HepG2 (cell line): ENCODE measurements around the gene ABHD11. TPM values are rescaled to one million over a fixed set of nuclear protein-coding genes. Genes with fewer than 3 reads are reported as not detected.

Source experiments
- FOXA3 ChIP-seq: IDR thresholded peaks from 2 replicates; pipeline ENCODE4 v1.6.1; 2016; ENCODE audit warnings: missing genetic modification reagents, missing compliant biosample characterization
- HCFC1 ChIP-seq: fragments of 150-350 bp; IDR thresholded peaks from 2 replicates; pipeline ENCODE4 v1.6.1; 2014; ENCODE audit warnings: low read depth, low read length
- HDAC1 ChIP-seq: sonication (generic); formaldehyde crosslinking; IDR thresholded peaks from 2 replicates; pipeline ENCODE4 v1.5.1; 2020; ENCODE audit warnings: mild to moderate bottlenecking, missing genetic modification reagents
- JARID2 ChIP-seq: sonication (generic); formaldehyde crosslinking; IDR thresholded peaks from 2 replicates; pipeline ENCODE4 v1.8.1; 2023; ENCODE audit warnings: missing genetic modification reagents, inconsistent platforms; ENCODE audit not compliant: insufficient replicate concordance
- KLF12 ChIP-seq: sonication (generic); formaldehyde crosslinking; IDR thresholded peaks from 2 replicates; pipeline ENCODE4 v1.4.0; 2020; ENCODE audit warnings: missing genetic modification reagents, borderline replicate concordance
- MLX ChIP-seq: IDR thresholded peaks from 2 replicates; pipeline ENCODE4 v1.6.1; 2016
- MYC ChIP-seq: sonication (generic); formaldehyde crosslinking; IDR thresholded peaks from 2 replicates; pipeline ENCODE4 v1.9.0; 2021; ENCODE audit warnings: missing genetic modification reagents, borderline replicate concordance
- NFRKB ChIP-seq: fragments of 450-650 bp; IDR thresholded peaks from 2 replicates; pipeline ENCODE4 v1.6.1; 2017
- RXRB ChIP-seq: IDR thresholded peaks from 2 replicates; pipeline ENCODE4 v1.6.1; 2016; ENCODE audit warnings: borderline replicate concordance, missing genetic modification reagents, missing compliant biosample characterization
- SOX13 ChIP-seq, 3 experiments: fragments of 450-650 bp in 1 of 3; sonication (generic) in 1 of 3; formaldehyde crosslinking in 1 of 3; IDR thresholded peaks in 2 of 3; conservative IDR thresholded peaks in 1 of 3; 2 replicates each; pipeline versions ENCODE4 v1.5.0 to v1.6.1; 2016 to 2020; ENCODE audit warnings: antibody characterized with exemption in 1 of 3, mild to moderate bottlenecking in 1 of 3, missing compliant biosample characterization in 1 of 3, missing genetic modification reagents in 1 of 3, moderate library complexity in 1 of 3
- TMF1 ChIP-seq: sonication (generic); formaldehyde crosslinking; IDR thresholded peaks from 2 replicates; pipeline ENCODE4 v1.8.1; 2022; ENCODE audit warnings: low read depth, missing genetic modification reagents
- ZNF383 ChIP-seq: sonication (generic); formaldehyde crosslinking; IDR thresholded peaks from 2 replicates; pipeline ENCODE4 v1.4.0; 2020; ENCODE audit warnings: missing genetic modification reagents, mild to moderate bottlenecking, borderline replicate concordance
- ZNF691 ChIP-seq: sonication (generic); formaldehyde crosslinking; IDR thresholded peaks from 2 replicates; pipeline ENCODE4 v1.4.0; 2020; ENCODE audit warnings: missing genetic modification reagents, low read depth, mild to moderate bottlenecking, borderline replicate concordance
- ZNF703 ChIP-seq: sonication (generic); formaldehyde crosslinking; IDR thresholded peaks from 2 replicates; pipeline ENCODE4 v1.5.1; 2020; ENCODE audit warnings: missing genetic modification reagents, mild to moderate bottlenecking, moderate library complexity, borderline replicate concordance
- ZNF782 ChIP-seq: sonication (generic); formaldehyde crosslinking; IDR thresholded peaks from 2 replicates; pipeline ENCODE4 v1.4.0; 2020; ENCODE audit warnings: missing genetic modification reagents, mild to moderate bottlenecking, borderline replicate concordance
- ZNF784 ChIP-seq: sonication (generic); formaldehyde crosslinking; IDR thresholded peaks from 2 replicates; pipeline ENCODE4 v1.5.1; 2020; ENCODE audit warnings: missing genetic modification reagents, mild to moderate bottlenecking, borderline replicate concordance
- polyA plus RNA-seq, 8 experiments: library from polyadenylated mRNA; depleted of rRNA in 3 of 8; stranded (reverse) in 7 of 8; unstranded in 1 of 8; fragments of >200 nt; fragmentation: Illumina TruSeq in 4 of 8; extraction: Trizol in 4 of 8; gene quantifications; 2 replicates each; pipeline versions ENCODE4 v1.2.1 to v1.2.3, GENCODE V29; 2011 to 2016; ENCODE audit warnings: low read depth in 4 of 8, missing spikeins in 1 of 8, mixed read lengths in 1 of 8; ENCODE audit not compliant: insufficient read depth in 1 of 8
- total RNA-seq, 5 experiments: library from RNA; depleted of rRNA; stranded (reverse); fragments of >200 nt; fragmentation: Illumina TruSeq; extraction: Trizol; gene quantifications; 2 replicates each; pipeline ENCODE4 v1.2.3, GENCODE V29; 2016; ENCODE audit warnings: low read depth in 1 of 5
- TF ChIP-seq, protein P1 (sequence below): sonication (generic); formaldehyde crosslinking; IDR thresholded peaks from 2 replicates; pipeline ENCODE4 v1.5.1; 2020; ENCODE audit warnings: mild to moderate bottlenecking, missing genetic modification reagents
- TF ChIP-seq, protein P2 (sequence below): sonication (generic); formaldehyde crosslinking; IDR thresholded peaks from 2 replicates; pipeline ENCODE4 v1.9.0; 2021; ENCODE audit warnings: missing genetic modification reagents, borderline replicate concordance
- TF ChIP-seq, protein P3 (sequence below): sonication (generic); formaldehyde crosslinking; conservative IDR thresholded peaks from 2 replicates; pipeline ENCODE4 v1.5.0; 2020; ENCODE audit warnings: missing genetic modification reagents

Gene ABHD11
- total and polyA plus RNA-seq, 2 of the 13 experiments (the other 11 are each of a cell fraction or from before 2014, with no cell fraction given) = 7.0 to 8.1 TPM

GRCh38 chr7:73715648-73716317, 22.8 kb downstream of the ABHD11 start (continued):
- no peak for TF ChIP-seq JARID2 (CRISPR knock-in tag)
- TF ChIP-seq KLF12 (CRISPR knock-in tag) = no peak
- TF ChIP-seq FOXA3 (CRISPR knock-in tag) = peak; percentile 88
- TF ChIP-seq HDAC1 = peak; percentile 54
- no peak for TF ChIP-seq ZNF782 (CRISPR knock-in tag)
- TF ChIP-seq MLX = no peak
- no peak for TF ChIP-seq TMF1
- no peak for TF ChIP-seq ZNF784 (CRISPR knock-in tag)
- TF ChIP-seq, protein P1, sequence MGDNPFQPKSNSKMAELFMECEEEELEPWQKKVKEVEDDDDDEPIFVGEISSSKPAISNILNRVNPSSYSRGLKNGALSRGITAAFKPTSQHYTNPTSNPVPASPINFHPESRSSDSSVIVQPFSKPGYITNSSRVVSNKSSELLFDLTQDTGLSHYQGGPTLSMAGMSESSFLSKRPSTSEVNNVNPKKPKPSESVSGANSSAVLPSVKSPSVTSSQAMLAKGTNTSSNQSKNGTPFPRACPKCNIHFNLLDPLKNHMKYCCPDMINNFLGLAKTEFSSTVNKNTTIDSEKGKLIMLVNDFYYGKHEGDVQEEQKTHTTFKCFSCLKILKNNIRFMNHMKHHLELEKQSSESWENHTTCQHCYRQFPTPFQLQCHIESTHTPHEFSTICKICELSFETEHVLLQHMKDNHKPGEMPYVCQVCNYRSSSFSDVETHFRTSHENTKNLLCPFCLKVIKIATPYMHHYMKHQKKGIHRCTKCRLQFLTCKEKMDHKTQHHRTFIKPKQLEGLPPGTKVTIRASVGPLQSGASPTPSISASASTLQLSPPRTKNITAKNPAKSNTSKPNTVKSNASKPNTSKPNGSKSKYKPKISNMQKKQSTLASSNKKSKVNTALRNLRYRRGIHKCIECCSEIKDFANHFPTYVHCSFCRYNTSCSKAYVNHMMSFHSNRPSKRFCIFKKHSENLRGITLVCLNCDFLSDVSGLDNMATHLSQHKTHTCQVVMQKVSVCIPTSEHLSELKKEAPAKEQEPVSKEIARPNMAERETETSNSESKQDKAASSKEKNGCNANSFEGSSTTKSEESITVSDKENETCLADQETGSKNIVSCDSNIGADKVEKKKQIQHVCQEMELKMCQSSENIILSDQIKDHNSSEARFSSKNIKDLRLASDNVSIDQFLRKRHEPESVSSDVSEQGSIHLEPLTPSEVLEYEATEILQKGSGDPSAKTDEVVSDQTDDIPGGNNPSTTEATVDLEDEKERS (CRISPR knock-in tag) = peak; percentile 52; the same call in 1 of the 2 replicates
- no peak for TF ChIP-seq NFRKB
- TF ChIP-seq ZNF383 (CRISPR knock-in tag) = no peak
- TF ChIP-seq SOX13 (IDR thresholded peaks at IDR 0.05) = no peak
- TF ChIP-seq SOX13 (CRISPR knock-in tag; conservative IDR thresholded peaks at IDR 0.05 in 1 of 2, IDR thresholded peaks at IDR 0.05 in 1 of 2) = peak in 1 of 2 experiments; percentile 68; a peak in 2 of 4 replicates
- no peak for TF ChIP-seq ZNF703 (CRISPR knock-in tag)
- peak; percentile 81 for TF ChIP-seq RXRB (CRISPR knock-in tag)
- no peak for TF ChIP-seq HCFC1
- TF ChIP-seq MYC = peak; percentile 30; the same call in 1 of the 2 replicates
- TF ChIP-seq, protein P2, sequence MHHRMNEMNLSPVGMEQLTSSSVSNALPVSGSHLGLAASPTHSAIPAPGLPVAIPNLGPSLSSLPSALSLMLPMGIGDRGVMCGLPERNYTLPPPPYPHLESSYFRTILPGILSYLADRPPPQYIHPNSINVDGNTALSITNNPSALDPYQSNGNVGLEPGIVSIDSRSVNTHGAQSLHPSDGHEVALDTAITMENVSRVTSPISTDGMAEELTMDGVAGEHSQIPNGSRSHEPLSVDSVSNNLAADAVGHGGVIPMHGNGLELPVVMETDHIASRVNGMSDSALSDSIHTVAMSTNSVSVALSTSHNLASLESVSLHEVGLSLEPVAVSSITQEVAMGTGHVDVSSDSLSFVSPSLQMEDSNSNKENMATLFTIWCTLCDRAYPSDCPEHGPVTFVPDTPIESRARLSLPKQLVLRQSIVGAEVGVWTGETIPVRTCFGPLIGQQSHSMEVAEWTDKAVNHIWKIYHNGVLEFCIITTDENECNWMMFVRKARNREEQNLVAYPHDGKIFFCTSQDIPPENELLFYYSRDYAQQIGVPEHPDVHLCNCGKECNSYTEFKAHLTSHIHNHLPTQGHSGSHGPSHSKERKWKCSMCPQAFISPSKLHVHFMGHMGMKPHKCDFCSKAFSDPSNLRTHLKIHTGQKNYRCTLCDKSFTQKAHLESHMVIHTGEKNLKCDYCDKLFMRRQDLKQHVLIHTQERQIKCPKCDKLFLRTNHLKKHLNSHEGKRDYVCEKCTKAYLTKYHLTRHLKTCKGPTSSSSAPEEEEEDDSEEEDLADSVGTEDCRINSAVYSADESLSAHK (CRISPR knock-in tag) = no peak
- no peak for TF ChIP-seq ZNF691 (CRISPR knock-in tag)
- TF ChIP-seq, protein P3, sequence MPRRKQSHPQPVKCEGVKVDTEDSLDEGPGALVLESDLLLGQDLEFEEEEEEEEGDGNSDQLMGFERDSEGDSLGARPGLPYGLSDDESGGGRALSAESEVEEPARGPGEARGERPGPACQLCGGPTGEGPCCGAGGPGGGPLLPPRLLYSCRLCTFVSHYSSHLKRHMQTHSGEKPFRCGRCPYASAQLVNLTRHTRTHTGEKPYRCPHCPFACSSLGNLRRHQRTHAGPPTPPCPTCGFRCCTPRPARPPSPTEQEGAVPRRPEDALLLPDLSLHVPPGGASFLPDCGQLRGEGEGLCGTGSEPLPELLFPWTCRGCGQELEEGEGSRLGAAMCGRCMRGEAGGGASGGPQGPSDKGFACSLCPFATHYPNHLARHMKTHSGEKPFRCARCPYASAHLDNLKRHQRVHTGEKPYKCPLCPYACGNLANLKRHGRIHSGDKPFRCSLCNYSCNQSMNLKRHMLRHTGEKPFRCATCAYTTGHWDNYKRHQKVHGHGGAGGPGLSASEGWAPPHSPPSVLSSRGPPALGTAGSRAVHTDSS = no peak
